Fibroblast of mammary gland (primary cell): ENCODE results near the gene C15orf62.
A peak's percentile ranks its signal among the peaks of the same experiment; 100 is the strongest.

ENCODE experiments used
- DNase-seq: peaks from one replicate; pipeline ENCODE4 v3.0.0-alpha.2; 2010; ENCODE audit warnings: low read depth
- H3K4me3 ChIP-seq: 2 replicates; pipeline ENCODE4 v1.5.1; 2011; ENCODE audit warnings: low read depth, mild to moderate bottlenecking, low read length, moderate library complexity; ENCODE audit not compliant: control insufficient read depth
- TF ChIP-seq, protein P1 (sequence below): conservative IDR thresholded peaks from 2 replicates; pipeline ENCODE4 v1.5.1; 2011; ENCODE audit warnings: low read depth, low read length, inconsistent platforms; ENCODE audit not compliant: control insufficient read depth, insufficient read depth

The C15orf62 gene

DNA sequence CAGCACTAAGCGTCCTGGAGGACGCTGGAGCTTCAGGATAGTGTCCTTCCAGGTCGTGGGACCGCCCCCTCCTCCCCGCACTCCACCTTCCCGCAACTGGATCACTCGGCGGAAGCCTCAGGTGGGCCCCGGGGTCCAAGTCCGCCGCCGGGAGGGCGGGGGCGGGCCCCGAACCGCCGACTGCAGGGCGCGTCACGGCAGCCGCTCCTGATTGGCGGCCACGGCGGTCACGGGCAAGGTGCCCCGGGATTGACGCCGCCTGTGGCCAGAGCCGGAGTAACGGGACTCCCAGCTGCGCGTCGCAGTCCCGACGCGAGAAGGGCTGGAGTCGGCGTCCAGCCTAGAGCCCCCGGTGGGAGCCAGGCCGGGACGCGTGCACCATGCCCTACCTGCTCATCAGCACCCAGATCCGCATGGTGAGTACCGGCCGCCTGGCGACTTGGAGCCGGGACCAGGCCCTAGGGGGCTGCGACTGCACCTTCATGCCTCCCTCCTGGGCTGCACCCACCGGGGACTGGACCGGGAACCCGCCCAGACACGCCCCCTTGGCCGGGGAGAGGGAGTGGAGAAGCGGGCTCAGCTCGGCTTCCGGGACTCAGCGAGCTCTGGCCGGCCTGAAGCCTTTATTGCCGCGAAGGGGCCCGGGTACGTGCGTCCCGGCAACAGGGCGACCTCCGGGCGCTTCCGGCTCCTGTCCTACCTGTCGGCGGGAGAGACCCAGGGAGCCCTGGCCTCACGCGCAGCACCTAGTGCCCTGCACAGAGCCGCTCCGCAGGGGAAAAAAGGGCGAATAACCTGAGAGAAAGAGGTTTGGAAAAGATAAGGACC is 5.8 kb upstream of the C15orf62 start, which contains the start of gene GCHFR:
Gene GCHFR, plus strand, starts transcription at position 268 of the 828 bp plus-strand sequence. Its CDS starts 113 bp downstream, at position 381.
- peak; percentile 33 for DNase-seq
- TF ChIP-seq, protein P1, sequence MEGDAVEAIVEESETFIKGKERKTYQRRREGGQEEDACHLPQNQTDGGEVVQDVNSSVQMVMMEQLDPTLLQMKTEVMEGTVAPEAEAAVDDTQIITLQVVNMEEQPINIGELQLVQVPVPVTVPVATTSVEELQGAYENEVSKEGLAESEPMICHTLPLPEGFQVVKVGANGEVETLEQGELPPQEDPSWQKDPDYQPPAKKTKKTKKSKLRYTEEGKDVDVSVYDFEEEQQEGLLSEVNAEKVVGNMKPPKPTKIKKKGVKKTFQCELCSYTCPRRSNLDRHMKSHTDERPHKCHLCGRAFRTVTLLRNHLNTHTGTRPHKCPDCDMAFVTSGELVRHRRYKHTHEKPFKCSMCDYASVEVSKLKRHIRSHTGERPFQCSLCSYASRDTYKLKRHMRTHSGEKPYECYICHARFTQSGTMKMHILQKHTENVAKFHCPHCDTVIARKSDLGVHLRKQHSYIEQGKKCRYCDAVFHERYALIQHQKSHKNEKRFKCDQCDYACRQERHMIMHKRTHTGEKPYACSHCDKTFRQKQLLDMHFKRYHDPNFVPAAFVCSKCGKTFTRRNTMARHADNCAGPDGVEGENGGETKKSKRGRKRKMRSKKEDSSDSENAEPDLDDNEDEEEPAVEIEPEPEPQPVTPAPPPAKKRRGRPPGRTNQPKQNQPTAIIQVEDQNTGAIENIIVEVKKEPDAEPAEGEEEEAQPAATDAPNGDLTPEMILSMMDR: no peak
- peak within 1 kb of the TSS; percentile 46 for H3K4me3 ChIP-seq

DNA sequence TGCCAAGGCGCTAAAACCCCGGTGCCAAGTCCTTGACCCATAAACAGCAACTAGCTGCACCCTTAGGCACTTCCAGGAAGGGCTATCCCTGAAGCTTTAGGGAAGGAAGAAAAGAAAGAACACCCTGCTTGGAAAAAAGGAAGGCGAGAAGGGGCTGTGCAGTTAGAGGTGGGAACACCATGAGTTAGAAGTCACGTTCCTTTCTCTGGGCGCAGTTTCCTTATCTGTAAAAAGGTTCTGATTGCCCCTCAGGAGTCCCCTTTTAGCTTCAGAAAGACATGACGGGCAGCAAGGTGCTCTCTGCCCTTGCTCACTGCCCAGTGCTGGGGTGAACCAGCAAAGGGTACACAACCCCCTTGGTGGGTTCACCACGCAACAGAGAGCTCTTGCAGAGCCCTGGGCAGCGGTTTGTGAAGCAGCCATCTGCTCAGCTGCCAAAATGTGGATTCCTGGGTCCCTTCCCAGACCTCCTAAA is 5.1 kb upstream of the C15orf62 start:
- DNase-seq: peak; percentile 4

DNA sequence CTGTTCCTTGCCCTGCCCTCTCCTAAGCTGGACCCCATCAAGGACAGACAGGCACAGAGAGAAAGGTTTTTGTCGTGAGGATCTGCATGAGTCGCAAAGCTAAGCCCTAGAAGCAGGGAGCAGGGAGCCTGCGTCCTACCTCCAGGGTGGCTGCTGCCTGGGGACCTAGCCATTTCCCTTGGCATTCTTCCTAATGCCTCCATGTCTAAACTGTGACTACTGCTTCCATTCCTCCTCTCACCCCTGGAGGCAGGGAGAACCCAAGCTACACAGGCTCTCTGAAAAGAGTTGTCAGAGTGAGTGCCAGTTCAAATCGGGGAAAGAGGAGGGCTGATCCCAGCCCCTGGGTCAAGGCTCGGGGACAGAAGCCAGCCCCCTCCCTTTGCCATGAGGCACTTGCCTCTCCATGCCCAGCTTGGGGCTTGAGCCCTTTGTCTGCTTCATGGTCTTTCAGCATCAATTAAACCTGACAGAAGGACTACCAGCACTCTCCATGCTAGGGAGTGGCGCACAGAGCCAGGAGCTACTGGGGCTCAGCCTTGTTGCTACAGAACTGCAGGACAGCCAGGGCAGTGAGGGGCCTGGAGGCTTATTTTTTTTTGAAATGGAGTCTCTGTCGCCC is 3.5 kb upstream of the C15orf62 start:
- peak; percentile 16 for DNase-seq
- no peak overlapping the region for H3K4me3 ChIP-seq
- TF ChIP-seq, protein P1: no peak

More for the DNA sequence above, 5.1 kb upstream of the C15orf62 start:
- TF ChIP-seq, protein P1: no peak
- peak overlapping the region; percentile 46 for H3K4me3 ChIP-seq

DNA sequence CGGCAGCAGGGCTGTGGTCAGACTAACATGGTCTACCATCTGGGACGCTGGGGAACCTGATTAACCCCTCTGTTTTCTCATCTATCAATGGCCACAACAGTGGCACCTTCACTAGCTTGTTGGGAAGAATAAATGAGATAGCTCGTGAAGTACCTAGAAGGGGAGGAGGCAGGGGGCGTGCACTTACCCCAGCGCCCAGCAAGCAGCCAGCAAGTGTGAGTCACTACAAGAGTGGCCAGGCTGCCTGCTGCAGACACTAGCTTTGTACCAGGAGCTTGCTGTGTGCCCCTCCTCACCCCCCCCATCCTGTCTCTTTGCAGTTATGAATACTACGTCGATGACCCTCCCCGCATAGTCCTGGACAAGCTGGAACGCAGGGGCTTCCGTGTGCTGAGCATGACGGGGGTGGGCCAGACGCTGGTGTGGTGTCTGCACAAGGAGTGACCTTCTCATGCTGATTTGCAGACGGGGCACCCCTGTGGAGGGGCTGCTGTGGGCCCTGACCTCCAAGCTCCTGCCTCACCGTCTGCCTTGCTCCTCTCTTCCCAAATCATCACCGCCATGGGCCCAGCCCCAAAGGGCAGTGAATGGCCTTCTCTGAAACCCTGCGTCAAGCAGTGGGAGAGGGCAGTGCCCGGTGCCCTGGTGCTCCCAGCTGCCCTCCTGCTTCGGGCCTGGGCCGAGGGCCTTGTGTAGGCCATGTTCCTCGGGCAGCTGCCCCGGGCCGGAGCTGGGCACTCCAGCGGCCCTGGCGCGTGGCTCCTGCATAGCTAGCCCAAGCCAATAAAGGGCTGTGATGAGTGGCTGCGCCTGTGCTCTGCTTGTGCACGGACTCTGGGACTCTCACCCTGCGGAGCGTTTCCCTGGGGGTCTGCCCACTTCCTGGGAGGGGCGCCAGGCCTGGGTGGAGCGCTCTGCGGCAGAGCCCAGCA is 2.6 kb upstream of the C15orf62 start:
- DNase-seq: peak; percentile 41
- H3K4me3 ChIP-seq: no peak overlapping the region
- TF ChIP-seq, protein P1: no peak

DNA sequence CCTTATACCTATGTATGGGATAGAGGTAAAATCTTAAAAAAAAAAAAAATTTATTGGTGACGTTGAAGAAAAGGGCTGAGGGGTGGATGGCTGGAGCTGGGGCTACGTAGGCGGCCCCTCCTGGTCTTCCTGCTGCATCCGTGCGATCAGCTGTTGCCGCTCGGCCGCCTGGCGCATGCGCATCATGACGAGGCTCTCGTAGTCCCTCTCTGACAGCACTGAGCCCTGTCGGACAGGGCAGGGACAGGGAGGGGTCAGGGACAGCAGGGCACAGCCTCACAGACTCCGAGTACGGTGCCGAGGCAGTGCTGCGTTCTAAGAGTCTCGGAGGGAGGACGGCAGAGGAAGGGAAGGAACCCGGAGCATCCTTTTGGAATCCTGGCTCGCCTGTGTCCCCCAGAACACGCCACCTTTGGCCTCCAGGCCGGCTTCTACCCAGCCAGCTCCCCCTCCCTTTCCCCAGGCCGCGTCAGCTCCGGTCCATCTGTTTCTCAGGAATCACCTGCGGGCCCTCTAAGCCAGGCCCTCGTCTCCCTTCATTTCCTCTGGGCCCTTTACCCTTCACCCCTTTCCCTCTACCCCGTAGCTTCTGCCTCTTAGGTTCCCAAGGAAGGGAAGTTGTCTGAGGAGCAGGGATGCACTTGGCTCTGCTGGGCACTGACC is 1.8 kb upstream of the C15orf62 start:
- TF ChIP-seq, protein P1: no peak
- no peak for DNase-seq
- H3K4me3 ChIP-seq: no peak overlapping the region

DNA sequence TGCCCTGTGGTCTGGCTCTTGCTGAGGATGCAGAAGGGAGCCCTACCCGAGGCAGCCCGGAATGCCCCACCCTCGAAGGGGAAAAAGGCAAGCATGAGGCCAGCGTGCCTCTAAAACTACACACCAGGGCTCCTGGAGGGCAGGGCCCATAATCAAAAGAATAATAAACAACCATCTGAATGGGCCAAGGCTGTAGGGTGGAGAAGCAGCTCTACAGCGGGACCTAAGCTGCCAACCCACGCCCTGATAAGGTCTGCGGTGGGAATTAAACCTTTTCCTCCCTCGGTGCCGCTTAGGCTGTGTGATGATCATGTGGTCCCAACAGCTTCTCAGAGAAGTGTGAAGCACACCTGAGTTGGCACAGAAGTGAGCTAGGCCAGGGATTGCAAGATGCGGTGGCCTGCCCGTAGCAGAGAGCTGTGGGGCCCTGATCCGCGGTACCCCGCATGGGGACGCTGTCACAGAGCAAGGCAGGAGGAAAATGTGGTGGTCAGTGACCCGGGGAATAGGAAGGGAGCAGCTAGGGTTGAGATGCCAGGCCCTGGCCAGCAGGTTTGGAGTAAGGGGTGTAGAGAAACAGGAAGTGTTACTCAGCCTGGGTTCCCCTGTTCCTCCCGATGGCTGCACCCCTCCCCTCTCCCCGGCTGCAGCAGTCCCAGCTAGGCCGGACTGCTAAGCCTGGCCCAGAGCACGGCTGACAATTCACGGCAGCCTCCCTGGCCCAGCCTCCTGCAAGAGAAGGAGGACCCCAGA is 1.1 kb upstream of the C15orf62 start:
- H3K4me3 ChIP-seq: no peak overlapping the region
- no peak for DNase-seq
- TF ChIP-seq, protein P1: no peak
